ENCODE results near the gene GLIS2.
"Not testable (repeated sequence)": the region's sequence is repeated elsewhere in the genome, so short reads cannot be mapped to it uniquely, and the experiment has no call there.

The GLIS2 gene

GRCh38 chr16:4321286-4322120 lies 5.6 kb downstream of the GLIS2 start:
- DNase-seq: no peak

GRCh38 chr16:4322121-4323052 lies 6.5 kb downstream of the GLIS2 start:
- DNase-seq: no peak

DNA sequence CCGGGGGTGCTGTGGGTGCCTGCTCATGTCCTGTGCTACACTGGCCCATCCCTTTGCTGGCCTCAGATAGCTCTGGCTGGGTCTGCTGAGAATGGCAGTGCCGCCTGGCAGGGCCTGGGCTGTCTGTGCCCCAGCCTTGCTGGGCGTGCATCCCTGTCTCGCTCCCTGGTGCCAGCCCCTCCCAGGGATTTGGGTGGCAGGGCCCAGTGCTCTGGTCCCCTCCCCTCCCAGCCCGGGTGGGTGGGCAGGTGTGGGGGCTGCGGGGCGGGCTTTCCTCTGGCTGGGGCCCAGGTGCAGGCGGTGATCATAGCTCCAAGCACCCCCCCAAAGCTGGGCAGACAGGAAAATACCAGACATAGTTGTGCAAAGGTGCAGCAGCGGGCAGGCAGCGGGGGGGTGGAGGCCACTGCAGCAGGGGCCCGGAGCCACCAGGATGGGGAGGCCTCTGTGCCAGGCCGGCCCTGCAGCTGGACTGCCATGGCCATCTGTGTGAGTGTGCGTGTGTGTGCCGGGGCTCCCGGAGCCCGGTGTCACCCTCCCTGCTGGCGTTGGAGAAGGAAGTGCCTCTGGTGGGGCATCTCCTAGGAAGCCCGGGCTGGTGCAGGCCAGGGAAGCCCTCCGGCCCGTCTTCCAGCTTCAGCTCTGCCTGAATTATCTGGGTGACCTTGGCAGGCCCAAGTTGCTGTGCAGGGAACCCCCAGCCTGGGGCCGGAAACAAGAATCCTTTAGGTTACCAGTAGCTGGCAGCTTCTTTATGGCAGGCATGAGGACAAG lies 7.4 kb downstream of the GLIS2 start:
- no peak for DNase-seq

DNA sequence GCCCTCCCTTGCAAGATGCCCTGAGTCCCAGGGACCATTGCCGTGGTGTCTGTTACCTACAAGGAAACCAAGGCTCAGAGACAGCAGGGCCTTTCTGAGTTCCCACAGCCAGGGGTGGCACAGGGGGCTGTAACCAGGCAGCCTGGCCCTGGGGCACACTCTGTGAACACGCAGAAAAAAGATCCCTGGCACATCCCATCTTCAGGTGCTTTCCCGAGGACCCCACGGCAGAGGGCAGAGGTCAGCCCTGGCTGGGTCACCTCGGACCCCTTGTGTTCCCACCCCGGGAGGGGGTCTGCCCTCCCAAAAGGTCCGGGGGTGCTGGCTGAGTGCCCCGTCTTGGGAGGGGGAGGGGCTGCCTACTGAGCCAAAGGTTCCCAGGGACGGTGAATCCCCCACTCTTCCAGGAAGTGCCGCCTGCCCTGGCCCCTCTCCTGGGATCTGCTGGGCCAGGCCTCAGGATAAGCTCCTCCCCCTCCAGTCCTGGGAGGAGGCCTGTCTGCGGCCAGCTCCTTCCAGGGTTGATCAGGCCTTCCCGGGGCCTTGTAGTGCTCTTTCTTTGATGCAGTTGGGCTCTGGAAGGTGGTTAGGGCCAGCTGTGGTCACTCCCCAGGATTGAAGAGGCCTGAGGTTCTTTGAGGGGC lies 8.1 kb downstream of the GLIS2 start:
- no peak for DNase-seq

GRCh38 chr16:4324492-4325252 lies 8.8 kb downstream of the GLIS2 start:
- DNase-seq: no peak

DNA sequence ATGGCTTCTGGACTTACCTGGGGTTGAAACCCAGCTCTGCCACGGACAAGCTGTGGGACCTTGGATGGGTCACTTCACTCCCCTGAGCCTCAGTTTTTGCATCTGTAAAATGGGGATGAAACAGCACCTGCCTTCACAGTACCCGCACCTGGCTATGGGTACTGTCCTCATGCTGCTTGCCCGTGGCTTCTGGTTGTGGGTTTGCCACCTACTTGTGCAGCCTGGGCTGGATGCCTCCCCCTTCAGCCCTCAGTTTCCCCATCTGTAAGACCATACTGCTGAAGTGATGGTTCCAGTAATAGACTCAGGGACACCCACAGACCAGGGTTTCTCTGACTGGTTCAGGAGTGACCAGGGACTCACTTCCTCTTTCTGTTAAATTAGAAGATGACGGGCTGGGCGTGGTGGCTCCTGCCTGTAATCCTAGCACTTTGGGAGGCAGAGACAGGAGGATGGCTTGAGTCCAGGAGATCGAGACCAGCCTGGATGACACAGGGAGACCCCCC lies 9.4 kb downstream of the GLIS2 start:
- no peak for DNase-seq

DNA sequence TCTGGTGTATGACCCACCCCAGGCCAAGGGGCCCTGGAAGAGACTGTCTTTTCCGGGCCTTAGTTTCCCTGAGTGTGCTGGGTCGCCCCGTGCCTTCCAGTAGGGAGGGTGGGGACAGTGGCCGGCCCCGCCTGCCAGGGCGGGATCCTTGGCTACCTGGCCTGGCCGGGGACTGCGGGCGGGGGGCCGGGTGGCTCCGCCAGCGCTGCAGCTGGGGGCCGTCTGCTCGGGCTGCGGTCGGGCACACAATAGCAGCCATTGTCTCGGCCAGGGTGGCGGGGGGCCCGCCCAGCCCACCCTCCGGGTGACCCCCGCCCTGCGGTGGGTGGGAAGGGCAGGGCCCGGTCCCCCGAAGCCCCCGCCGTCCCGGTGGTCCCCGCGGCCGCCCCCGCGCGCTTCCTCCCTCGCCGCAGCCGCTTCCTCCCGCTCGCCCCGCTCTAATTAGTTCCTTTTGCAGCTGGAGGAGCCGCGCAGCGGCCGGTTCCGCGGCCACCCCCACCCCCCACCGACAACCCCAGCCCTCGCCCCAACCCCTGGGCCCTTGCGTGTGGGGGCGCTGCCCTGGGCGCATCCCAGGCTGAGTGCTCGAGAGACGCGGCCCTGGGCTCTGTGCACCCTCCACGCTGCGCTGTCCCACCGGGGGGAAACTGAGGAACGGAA lies 11.6 kb downstream of the GLIS2 start:
- no peak for DNase-seq

DNA sequence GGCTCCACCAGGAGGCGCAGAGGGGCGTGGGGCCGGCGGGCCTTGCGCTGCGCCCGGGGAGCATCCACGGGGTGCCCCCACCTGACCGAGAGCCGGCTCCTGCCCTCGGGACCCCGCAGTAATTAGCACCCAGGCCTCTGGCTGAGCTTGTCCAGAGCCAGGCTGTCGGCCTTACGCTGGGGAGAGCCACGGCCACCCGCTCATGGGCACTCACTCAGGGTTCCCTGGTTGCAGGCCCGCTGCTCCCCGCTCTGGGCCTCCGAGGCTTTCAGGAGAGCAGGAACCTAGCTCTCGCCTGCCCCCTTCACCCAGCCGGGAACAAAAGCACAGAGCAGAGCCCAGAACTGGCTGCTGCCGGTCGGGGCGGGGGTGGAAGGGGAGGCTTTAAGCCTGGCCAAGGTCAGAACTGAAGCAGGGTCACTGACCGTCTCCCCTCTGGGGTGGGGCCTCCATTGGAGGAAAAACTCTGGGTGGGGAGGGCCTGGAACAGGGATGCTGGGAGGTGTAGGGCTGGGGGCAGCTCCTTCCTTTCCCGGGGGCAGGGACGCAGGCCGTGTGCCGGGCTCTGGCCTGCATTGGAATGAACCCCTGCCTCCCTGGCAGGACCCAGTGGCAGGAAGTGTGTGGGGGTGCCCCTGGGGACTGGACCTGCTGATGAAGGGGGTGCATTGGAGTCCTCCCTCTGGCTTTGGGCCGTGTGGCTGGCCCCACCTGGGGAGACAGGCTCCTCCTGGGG lies 12.3 kb downstream of the GLIS2 start:
- no peak for DNase-seq

- no peak for DNase-seq
Observed at GRCh38 chr16:4328782-4329775, 13.2 kb downstream of the GLIS2 start.

- DNase-seq: no peak
Observed at GRCh38 chr16:4330277-4330874, 14.5 kb downstream of the GLIS2 start.

- no peak for DNase-seq
Observed at GRCh38 chr16:4332083-4332482, 16.2 kb downstream of the GLIS2 start.

- no peak for DNase-seq
Observed at GRCh38 chr16:4332623-4333307, 16.9 kb downstream of the GLIS2 start.

- no peak for DNase-seq
Observed at GRCh38 chr16:4333308-4333638, 17.4 kb downstream of the GLIS2 start.

GRCh38 chr16:4333714-4334113 lies 17.8 kb downstream of the GLIS2 start:
- DNase-seq: not testable (repeated sequence)

GRCh38 chr16:4334724-4335495 lies 19.0 kb downstream of the GLIS2 start:
- no peak for DNase-seq

DNA sequence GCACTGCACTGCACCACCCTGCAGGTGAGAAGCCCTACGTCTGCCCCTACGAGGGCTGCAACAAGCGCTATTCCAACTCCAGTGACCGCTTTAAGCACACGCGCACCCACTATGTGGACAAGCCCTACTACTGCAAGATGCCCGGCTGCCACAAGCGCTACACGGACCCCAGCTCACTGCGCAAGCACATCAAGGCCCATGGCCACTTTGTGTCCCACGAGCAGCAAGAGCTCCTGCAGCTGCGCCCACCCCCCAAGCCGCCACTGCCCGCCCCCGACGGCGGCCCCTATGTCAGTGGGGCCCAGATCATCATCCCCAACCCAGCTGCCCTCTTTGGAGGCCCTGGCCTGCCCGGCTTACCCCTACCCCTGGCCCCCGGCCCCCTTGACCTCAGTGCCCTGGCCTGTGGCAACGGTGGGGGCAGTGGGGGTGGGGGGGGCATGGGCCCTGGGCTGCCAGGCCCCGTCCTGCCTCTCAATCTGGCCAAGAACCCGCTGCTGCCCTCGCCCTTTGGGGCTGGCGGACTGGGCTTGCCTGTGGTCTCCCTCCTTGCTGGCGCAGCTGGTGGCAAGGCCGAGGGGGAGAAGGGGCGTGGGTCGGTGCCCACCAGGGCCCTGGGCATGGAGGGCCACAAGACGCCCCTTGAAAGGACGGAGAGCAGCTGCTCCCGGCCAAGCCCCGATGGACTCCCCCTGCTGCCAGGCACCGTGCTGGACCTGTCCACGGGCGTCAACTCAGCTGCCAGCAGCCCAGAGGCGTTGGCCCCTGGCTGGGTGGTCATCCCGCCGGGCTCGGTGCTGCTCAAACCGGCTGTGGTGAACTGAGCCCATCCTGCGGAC lies 21.1 kb downstream of the GLIS2 start:
- no peak for DNase-seq
